BLaER1 treated with 17β-estradiol and CSF1 and Interleukin-3, amounts not matched to agents 10 nM and 100 nM (cell line): ENCODE data around the gene RNF152.

Experiments used
- H3K27ac ChIP-seq, 11 experiments: shearing (Covaris generic); formaldehyde crosslinking; 2 replicates each; pipeline ENCODE4 v1.8.1; 2022
- H3K27me3 ChIP-seq, 11 experiments: shearing (Covaris generic); formaldehyde crosslinking; 2 replicates each; pipeline ENCODE4 v1.8.1; 2022
- H3K36me3 ChIP-seq, 11 experiments: shearing (Covaris generic); formaldehyde crosslinking; 2 replicates each; pipeline ENCODE4 v1.8.1; 2022
- H3K4me1 ChIP-seq, 10 experiments: shearing (Covaris generic); formaldehyde crosslinking; 2 replicates each; pipeline ENCODE4 v1.8.1; 2022
- H3K4me2 ChIP-seq, 11 experiments: shearing (Covaris generic); formaldehyde crosslinking; 2 replicates each; pipeline ENCODE4 v1.8.1; 2022
- H3K4me3 ChIP-seq, 10 experiments: shearing (Covaris generic); formaldehyde crosslinking; 2 replicates each; pipeline ENCODE4 v1.8.1; 2022
- H3K9ac ChIP-seq, 11 experiments: shearing (Covaris generic); formaldehyde crosslinking; 2 replicates each; pipeline ENCODE4 v1.8.1; 2022
- H3K9me3 ChIP-seq, 11 experiments: shearing (Covaris generic); formaldehyde crosslinking; replicated peaks in 1 of 11; 2 replicates each; pipeline ENCODE4 v1.8.1; 2022
- H4K20me1 ChIP-seq, 11 experiments: shearing (Covaris generic); formaldehyde crosslinking; 2 replicates each; pipeline ENCODE4 v1.8.1; 2022
- Cebpa-rat ChIP-seq, 11 experiments: shearing (Covaris generic); IDR thresholded peaks; 2 replicates each; pipeline ENCODE4 v1.8.1; 2022

The RNF152 gene

GRCh38 chr18:61774846-61775245 is 118.0 kb downstream of the RNF152 start:
- Histone ChIP-seq H3K4me3 (no peak overlapping the region), H4K20me1 (no peaks in the 10 kb centered on the region), H3K27ac (no peak overlapping the region), H3K4me2 (no peak overlapping the region), H3K36me3 (no peaks in the 10 kb centered on the region), H3K9me3 (peaks cover 10 to 55% (median 18%) of the 10 kb centered on the region in 11 experiments; a peak in 21 of 22 replicates), H3K27me3 (no peaks in the 10 kb centered on the region), H3K4me1 (no peaks in the 10 kb centered on the region; a peak in 1 of 20 replicates), H3K9ac (no peak overlapping the region)
- no peak for TF ChIP-seq Cebpa-rat (IDR thresholded peaks at IDR 0.05)

DNA sequence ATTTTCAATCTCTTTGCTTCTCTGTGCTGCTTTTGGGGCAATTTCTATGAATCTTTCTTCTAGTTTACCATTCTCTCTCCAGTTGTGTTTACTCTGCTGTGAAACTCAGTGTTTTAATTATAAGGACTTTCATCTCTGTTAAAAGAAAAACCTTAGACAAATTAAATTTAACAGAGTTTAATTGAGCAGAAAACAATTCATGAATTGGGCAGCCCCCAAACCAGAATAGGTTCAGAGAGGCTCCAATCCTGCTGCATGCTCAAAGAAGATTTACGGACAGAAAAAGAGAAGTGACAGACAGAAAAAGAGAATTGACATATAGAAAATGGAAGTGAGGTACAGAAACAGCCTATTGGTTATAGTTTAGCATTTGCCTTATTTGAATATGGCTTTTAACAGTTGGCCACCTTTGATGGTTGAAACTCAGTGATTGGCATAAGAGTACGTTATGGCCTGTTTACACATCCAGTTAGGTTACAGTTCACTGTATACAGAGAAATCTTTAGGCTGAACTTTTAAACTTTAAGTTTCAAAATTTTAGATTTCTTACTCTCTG is 120.4 kb downstream of the RNF152 start:
- no peaks in the 10 kb centered on the region for H3K36me3 ChIP-seq
- no peaks in the 10 kb centered on the region for H4K20me1 ChIP-seq
- no peak overlapping the region for H3K4me3 ChIP-seq
- peaks cover 10 to 49% (median 18%) of the 10 kb centered on the region in 11 experiments; a peak in 21 of 22 replicates for H3K9me3 ChIP-seq
- no peak overlapping the region for H3K9ac ChIP-seq
- no peak overlapping the region for H3K4me2 ChIP-seq
- H3K4me1 ChIP-seq = no peaks in the 10 kb centered on the region; a peak in 1 of 20 replicates
- H3K27me3 ChIP-seq = no peaks in the 10 kb centered on the region
- H3K27ac ChIP-seq = no peak overlapping the region
- TF ChIP-seq Cebpa-rat (IDR thresholded peaks at IDR 0.05) = no peak

DNA sequence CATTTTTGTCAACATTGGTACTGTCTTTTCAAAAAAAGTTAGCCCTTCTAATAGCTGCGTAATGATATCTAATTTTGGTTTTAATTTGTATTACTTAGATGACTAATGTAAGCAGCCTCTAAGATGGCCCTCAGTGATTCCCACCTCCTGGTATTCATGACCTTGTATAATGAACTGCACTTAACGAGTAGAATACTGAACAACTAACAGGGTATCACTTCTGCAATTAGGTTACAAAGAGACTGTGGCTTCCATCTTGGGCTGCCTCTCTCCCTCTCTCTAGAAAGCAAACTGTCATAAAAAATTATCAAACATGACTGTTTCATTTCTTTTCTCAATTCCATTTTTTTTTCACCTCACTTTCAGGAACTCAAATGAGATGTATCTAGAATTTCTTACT is 120.9 kb downstream of the RNF152 start:
- no peak for TF ChIP-seq Cebpa-rat (IDR thresholded peaks at IDR 0.05)

DNA sequence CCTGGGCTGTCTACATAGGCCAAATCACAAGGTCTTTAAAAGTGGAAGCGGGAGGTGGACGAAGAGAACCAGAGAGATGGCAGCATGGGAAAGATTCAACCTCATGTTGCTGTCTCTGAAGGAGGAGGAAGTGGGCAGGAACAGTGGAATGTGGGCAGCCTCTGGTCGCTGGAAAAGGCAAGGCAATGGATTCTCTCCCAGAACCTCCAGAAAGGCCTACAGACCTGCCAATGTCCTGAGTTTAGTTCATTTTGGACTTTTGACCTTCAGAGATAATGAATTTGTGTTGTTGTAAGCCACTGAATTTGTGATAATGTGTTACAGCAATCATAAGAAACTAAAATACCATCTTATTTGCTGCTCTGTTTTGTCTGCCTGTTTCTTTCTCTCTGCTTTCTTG is 122.5 kb downstream of the RNF152 start:
- Histone ChIP-seq H3K4me2 (peak overlapping the region in 1 of 11 experiments; percentile 6; a peak in 1 of 22 replicates), H3K4me1 (no peaks in the 10 kb centered on the region; a peak in 1 of 20 replicates), H3K27me3 (no peaks in the 10 kb centered on the region), H3K27ac (no peak overlapping the region), H3K9me3 (peaks cover 0 to 28% (median 4%) of the 10 kb centered on the region in 11 experiments; a peak in 9 of 22 replicates), H3K4me3 (no peak overlapping the region), H4K20me1 (no peaks in the 10 kb centered on the region), H3K9ac (no peak overlapping the region), H3K36me3 (no peaks in the 10 kb centered on the region)
- no peak for TF ChIP-seq Cebpa-rat (IDR thresholded peaks at IDR 0.05)

More for the DNA sequence above, 120.9 kb downstream of the RNF152 start:
- Histone ChIP-seq H3K9ac (no peak overlapping the region), H3K4me2 (no peak overlapping the region), H4K20me1 (no peaks in the 10 kb centered on the region), H3K4me1 (no peaks in the 10 kb centered on the region; a peak in 1 of 20 replicates), H3K9me3 (peaks cover 10 to 44% (median 17%) of the 10 kb centered on the region in 11 experiments; a peak in 21 of 22 replicates), H3K36me3 (no peaks in the 10 kb centered on the region), H3K27ac (no peak overlapping the region), H3K4me3 (no peak overlapping the region), H3K27me3 (no peaks in the 10 kb centered on the region)

DNA sequence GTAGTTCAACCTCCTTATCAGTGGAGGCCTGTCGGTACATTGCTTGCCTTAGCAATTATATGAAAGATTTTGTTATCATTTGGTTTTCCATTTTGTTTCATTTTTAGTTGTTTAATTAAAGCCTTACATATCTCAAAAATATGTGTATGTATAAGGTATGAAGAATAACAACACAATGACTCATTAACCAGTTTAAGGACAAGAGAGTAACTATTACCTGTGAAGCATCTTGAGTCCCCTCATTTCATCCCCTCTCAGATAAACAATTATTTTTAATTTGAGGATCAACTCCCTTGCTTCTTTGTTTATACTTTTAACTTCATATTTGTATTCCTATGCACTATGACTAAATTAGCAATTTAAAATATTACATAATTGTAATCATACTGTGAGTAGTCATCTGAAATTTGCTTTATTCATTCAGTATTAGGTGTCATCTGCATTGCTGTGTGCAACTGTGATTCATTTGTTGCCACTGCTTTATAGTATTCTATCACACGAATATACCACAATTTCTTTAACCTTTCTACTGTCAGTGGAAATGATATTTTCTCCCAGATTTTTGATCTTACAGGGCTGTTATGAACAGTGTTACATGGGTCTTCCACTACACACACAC is 126.4 kb downstream of the RNF152 start:
- H3K9me3 ChIP-seq = peaks cover 0 to 15% (median under 1%) of the 10 kb centered on the region in 11 experiments; a peak in 4 of 22 replicates
- no peaks in the 10 kb centered on the region for H4K20me1 ChIP-seq
- no peak overlapping the region for H3K4me2 ChIP-seq
- H3K9ac ChIP-seq = no peak overlapping the region
- no peak for TF ChIP-seq Cebpa-rat (IDR thresholded peaks at IDR 0.05)
- H3K27me3 ChIP-seq = no peaks in the 10 kb centered on the region
- no peaks in the 10 kb centered on the region for H3K36me3 ChIP-seq
- H3K4me1 ChIP-seq = peaks cover 0 to 15% (median 4%) of the 10 kb centered on the region in 10 experiments; a peak in 10 of 20 replicates
- H3K27ac ChIP-seq = no peak overlapping the region
- no peak overlapping the region for H3K4me3 ChIP-seq

- Histone ChIP-seq H3K4me1 (peaks cover 0 to 16% (median 5%) of the 10 kb centered on the region in 10 experiments; a peak in 10 of 20 replicates), H3K9ac (no peak overlapping the region), H3K36me3 (no peaks in the 10 kb centered on the region), H3K4me2 (no peak overlapping the region), H3K9me3 (peaks cover 8 to 28% (median 12%) of the 10 kb centered on the region in 11 experiments), H3K27me3 (no peaks in the 10 kb centered on the region), H3K4me3 (no peak overlapping the region), H3K27ac (no peak overlapping the region), H4K20me1 (no peaks in the 10 kb centered on the region)
- TF ChIP-seq Cebpa-rat (IDR thresholded peaks at IDR 0.05) = no peak
These were observed 127.7 kb downstream of the RNF152 start for GRCh38 chr18:61765097-61765496.

- no peak for TF ChIP-seq Cebpa-rat (IDR thresholded peaks at IDR 0.05)
- Histone ChIP-seq H3K4me1 (peaks cover 0 to 16% (median 5%) of the 10 kb centered on the region in 10 experiments; a peak in 9 of 20 replicates), H3K27ac (no peak overlapping the region), H4K20me1 (no peaks in the 10 kb centered on the region), H3K36me3 (no peaks in the 10 kb centered on the region), H3K27me3 (no peaks in the 10 kb centered on the region), H3K9ac (no peak overlapping the region), H3K4me3 (no peak overlapping the region), H3K9me3 (peaks cover 13 to 35% (median 18%) of the 10 kb centered on the region in 11 experiments), H3K4me2 (no peak overlapping the region)
These were observed 128.4 kb downstream of the RNF152 start for GRCh38 chr18:61764381-61764780.

DNA sequence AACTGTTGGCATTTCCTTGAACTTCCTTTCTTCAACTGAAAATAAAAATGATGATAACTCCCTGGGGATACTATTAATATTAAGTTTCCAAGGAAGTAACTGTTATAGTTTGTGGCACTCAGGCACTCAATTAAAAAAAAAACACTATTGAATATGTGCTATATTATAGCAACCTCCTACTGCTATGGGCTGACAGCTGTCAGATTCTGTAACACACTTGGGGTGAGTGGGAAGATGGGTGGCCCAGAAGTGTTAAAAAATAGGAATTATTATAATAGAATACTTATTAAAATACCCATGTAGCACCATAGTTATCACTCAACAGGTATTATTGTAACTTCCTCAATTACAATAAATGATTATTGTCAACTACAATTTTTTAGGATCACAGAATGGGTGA is 130.9 kb downstream of the RNF152 start:
- Histone ChIP-seq H3K4me3 (no peak overlapping the region), H3K27ac (no peak overlapping the region), H4K20me1 (no peaks in the 10 kb centered on the region), H3K9me3 (peaks cover 13 to 25% (median 18%) of the 10 kb centered on the region in 11 experiments), H3K9ac (no peak overlapping the region), H3K4me1 (peaks cover 0 to 16% (median 5%) of the 10 kb centered on the region in 10 experiments; a peak in 10 of 20 replicates), H3K4me2 (peak overlapping the region in 7 of 11 experiments; percentile 2 to 63 (median 41); a peak in 11 of 22 replicates), H3K27me3 (no peaks in the 10 kb centered on the region; a peak in 1 of 22 replicates), H3K36me3 (no peaks in the 10 kb centered on the region)
- TF ChIP-seq Cebpa-rat (IDR thresholded peaks at IDR 0.05) = no peak
